SK-N-MC (cell line): ENCODE results near the gene MTG1.
"Not testable (repeated sequence)": the region's sequence is repeated elsewhere in the genome, so short reads cannot be mapped to it uniquely, and the experiment has no call there.

Experiments used
- DNase-seq: peaks from one replicate; pipeline ENCODE4 v3.0.0-alpha.2; 2011; ENCODE audit warnings: low read depth, low spot score
- H3K27ac ChIP-seq: fragments of 200-600 bp; sonication (generic); 2 replicates; pipeline ENCODE4 v1.5.1; 2016; ENCODE audit warnings: mixed run types
- H3K36me3 ChIP-seq: fragments of 200-600 bp; sonication (generic); 2 replicates; pipeline ENCODE4 v1.6.1; 2017; ENCODE audit warnings: antibody characterized with exemption, low read length, mixed read lengths; ENCODE audit not compliant: insufficient read depth
- H3K4me3 ChIP-seq: fragments of 200-600 bp; sonication (generic); 2 replicates; pipeline ENCODE4 v1.5.1; 2016
- H3K9ac ChIP-seq: fragments of 200-600 bp; sonication (generic); 2 replicates; pipeline ENCODE4 v1.8.0; 2017; ENCODE audit warnings: mixed run types, mixed read lengths; ENCODE audit not compliant: insufficient read length
- H3K9me3 ChIP-seq: fragments of 200-600 bp; sonication (generic); 2 replicates; pipeline ENCODE4 v1.6.1; 2017; ENCODE audit warnings: low read depth, mild to moderate bottlenecking, antibody characterized with exemption, low read length, moderate library complexity, mixed read lengths
- EZH2 ChIP-seq: fragments of 200-600 bp; sonication (generic); IDR thresholded peaks from one replicate; pipeline ENCODE4 v1.6.1; 2017; ENCODE audit warnings: antibody characterized with exemption
- FOXP2 ChIP-seq: optimal IDR thresholded peaks from 2 replicates; pipeline ENCODE3; 2011; ENCODE audit warnings: mild to moderate bottlenecking, moderate library complexity; ENCODE audit not compliant: insufficient read depth; ENCODE audit errors: extremely low read length, control extremely low read depth
- POLR2AphosphoS5 ChIP-seq: IDR thresholded peaks from 2 replicates; pipeline ENCODE4 v1.6.1; 2012; ENCODE audit warnings: mild to moderate bottlenecking, low read depth, low read length, borderline replicate concordance

The MTG1 gene

DNA sequence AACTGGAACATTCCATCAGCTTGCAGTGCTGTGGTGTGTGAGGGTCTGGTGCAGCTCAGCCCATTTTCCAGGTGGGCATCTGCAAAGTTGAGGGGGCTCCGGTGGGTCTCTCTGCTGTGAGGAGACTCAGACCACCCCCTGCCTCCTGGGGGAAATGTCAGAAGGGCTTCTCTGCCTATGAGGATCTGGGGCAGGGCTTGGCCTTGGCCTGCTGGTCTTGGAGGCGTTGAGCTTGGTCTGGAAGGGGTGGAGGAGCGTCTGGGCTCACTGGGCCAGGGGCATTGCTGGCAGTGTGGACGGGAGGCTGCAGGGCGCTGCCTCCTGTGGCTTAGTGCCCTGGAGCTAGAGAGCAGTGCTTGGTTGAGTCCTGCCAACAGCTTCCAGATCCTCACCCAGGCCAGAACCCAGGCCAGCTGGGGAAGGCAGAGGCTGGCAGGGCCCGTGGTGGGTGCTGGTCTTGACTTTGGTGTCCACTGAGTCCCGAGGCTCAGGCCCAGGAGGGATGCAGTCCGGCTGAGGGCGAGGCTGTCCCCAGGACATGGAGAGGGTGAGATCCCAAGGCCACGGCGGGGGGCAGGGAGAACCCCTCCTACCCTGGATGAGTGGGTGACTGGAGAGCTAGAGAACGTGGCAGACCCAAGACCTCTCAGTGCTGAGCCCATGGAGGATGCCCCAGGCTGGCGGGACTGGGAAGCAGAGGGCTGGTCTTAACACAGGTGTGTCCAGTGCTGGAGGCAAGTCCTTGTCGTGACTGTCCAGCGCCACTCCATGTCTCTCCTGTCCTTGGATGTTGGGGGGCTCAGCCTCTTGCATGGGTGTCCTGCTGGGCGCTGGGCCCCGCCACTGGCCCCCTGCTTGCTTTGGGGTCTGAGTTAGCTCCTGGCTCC is 27.6 kb downstream of the MTG1 start:
- no peak overlapping the region for H3K4me3 ChIP-seq
- TF ChIP-seq FOXP2 (no peak), POLR2AphosphoS5 (no peak), EZH2 (no peak)
- DNase-seq = no peak
- no peak overlapping the region for H3K27ac ChIP-seq
- no peak overlapping the region for H3K9ac ChIP-seq
- H3K36me3 ChIP-seq = no peaks in the 10 kb centered on the region
- H3K9me3 ChIP-seq = no peaks in the 10 kb centered on the region

DNA sequence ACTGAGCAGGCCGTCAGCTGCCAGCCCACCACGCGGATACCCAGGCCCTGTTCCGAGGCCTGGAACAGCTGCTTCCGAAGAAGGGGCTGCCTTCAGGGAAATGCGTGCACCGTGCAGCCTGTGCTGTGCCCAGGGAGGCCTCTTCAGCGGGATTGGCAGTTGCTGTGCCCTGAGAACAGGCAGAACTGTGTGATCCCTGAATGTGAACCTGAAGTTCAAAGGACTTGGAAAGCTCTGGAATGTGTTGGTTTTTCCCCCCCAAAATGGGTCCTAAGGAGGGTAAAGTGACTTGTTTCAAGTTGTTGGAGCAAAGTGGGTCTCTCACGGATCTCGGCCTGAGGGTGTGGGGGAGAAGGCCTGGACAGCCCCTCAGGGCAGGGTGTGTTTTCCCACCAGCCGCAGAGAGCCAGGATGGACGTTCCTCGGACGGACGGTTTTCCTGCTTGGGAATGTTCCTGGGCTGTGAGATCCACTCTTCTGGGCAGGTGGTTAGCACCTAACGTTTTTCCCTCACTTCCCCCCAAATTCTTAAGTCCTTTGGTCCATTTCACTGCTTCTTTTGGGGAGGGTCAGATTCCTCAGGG is 28.4 kb downstream of the MTG1 start:
- TF ChIP-seq EZH2 = no peak
- no peak for TF ChIP-seq FOXP2
- TF ChIP-seq POLR2AphosphoS5 = no peak
- H3K9ac ChIP-seq = no peak overlapping the region
- no peak for DNase-seq
- H3K9me3 ChIP-seq = no peaks in the 10 kb centered on the region
- no peak overlapping the region for H3K4me3 ChIP-seq
- H3K27ac ChIP-seq = no peak overlapping the region
- H3K36me3 ChIP-seq = no peaks in the 10 kb centered on the region

DNA sequence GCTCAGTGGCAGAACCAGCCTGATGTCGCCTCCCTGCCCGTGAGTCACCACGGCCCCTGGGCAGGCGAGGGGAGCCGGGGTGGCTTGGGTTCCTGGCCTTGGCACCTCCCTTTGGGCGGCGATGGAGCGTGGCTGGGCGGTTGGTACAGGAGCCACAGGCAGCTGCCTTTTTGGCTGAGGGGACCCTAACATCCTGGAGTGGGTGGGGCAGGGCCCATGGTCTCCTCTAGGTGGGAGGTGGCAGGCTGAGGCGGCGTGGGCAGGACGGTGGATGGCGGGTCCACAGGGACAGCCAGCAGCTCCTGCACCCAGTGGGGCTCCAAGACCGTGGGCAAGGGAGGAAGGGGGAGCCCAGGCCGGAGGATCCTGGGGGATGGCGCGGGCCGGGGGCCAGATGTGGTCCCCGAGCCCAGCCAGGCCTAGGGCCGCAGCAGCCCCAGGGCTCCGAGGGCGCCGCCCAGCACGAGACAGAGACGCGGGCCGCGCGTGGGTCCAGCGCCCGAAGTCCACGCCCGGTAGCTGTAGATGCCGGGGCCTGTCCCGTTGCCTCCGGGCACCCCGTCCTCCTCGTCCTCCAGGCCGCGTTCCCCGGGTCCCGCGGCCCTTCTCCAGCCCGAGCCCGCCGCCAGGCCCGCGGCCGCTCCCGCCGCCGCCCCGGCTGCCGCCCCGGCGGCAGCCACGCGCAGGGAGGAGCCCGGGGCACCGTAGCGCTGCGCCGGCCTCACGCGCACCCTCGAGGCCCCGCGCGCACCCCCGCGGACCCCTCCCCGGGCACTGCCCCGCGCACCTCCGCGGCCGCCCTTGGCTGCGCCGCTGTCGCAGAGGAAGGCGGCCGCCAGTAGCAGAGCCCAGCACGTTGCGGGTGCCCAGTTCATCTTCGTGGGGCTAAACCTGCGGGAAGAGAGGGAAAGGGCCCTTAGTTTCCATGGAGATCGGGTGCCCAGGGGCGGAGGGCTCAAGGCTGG is 29.1 kb downstream of the MTG1 start:
- Histone ChIP-seq H3K4me3 (no peak overlapping the region), H3K9ac (no peak overlapping the region), H3K9me3 (no peaks in the 10 kb centered on the region), H3K36me3 (no peaks in the 10 kb centered on the region), H3K27ac (no peak overlapping the region)
- no peak for TF ChIP-seq EZH2
- TF ChIP-seq POLR2AphosphoS5 = peak; percentile 31; the same call in 1 of the 2 replicates
- no peak for TF ChIP-seq FOXP2
- no peak for DNase-seq

DNA sequence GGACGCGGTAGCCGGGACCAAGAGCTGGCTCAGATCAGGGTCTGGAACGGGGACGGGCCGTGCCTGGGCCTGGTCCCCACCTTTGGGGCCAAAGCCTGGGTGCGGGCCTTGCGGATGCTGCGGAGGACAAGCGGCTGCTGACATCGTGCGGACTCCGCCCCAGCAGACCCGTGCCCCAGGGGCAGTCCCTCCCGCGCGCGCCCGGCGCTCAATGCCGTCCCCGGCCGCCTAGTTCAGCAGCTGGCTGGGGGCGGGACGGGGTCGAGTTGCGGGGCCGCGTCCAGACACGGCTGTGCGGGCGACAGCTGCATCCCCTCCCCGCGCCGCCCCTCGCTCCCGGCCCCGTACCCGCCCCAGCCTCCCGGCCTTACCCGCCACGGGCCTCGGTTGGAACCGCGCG is 30.1 kb downstream of the MTG1 start:
- H3K9me3 ChIP-seq, H3K36me3 ChIP-seq, H3K9ac ChIP-seq, H3K27ac ChIP-seq, DNase-seq, H3K4me3 ChIP-seq: not testable (repeated sequence)

DNA sequence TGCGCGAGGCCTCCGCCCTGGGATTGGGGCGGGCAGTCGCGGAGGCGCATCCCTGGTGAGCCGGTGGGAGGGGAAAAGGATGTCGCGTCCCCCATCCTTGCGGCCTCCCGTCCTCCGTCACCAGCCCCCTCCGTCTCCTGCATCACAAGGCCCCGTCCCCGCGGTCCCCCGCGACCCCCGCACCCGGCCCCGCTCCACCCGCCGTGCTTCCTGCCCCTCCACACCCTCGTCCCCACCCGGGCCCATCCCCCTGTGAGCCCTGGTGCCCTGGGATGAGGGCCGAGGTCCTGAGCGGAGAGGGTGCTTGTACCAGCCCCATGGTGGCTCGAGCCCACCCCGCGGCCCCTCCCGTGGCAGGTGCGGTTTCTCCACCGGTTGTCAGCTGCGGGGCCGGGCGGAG is 30.6 kb downstream of the MTG1 start, which contains the start of gene SPRN:
Gene SPRN, minus strand, starts transcription at position 25 of the 400 bp plus-strand sequence. CDS start 944 bp downstream, outside the sequence.
- H3K4me3 ChIP-seq, DNase-seq, H3K36me3 ChIP-seq, H3K27ac ChIP-seq, H3K9me3 ChIP-seq, H3K9ac ChIP-seq: not testable (repeated sequence)

DNA sequence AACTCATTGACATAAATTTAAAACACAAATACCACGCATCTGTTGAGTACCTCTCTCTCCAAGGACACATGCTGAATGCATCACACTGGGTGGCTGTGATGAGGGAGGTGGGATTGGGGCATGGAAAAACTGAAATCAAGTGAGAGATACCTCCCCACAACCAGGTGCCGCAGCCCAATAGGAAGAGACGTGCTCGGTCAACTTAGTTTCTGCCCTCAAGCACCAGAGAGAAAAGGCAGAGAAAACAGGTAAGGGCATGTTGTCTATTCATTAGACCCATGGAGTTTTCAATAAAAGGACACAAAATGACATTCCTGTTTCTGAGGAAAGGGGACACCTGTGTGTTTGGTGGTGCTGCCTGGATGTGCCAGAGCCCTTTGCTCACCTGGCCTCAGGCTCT is 35.6 kb downstream of the MTG1 start:
- H3K9me3 ChIP-seq, H3K4me3 ChIP-seq, H3K27ac ChIP-seq, H3K36me3 ChIP-seq, H3K9ac ChIP-seq, DNase-seq: not testable (repeated sequence)

DNA sequence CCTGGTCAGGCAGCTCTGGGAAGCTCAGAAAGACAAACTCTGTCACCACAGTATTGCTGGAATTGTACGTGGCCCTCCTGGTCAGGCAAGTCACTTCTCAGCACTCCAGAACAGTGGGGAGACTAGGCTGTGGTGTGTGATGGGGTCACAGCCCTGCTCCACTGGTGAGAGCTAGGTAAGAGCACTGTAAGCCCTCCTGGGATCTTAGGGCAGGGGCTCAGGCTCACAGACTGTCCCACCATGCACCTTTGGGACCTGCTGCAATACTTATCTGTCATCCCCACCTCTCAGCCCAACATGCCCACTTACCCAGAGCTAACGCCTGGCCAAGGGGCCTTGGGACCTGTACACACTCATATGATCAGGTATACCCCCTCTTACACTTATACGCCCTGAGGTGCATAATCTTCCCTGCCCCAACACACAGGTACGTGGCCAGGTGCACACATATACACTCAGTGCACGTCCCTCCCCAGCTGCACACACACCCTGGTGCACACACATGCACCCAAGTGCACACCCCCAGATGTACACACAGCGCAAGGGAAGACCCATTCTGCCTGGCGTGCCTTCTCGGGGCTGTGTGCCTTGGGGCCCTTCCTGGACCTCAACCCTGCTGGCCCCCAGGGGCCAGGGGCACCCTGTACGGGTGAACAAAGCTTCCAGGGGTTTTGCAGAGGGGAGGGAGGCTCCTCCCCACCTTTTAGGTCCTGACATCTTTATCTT is 38.1 kb downstream of the MTG1 start:
- not testable (repeated sequence) for H3K36me3 ChIP-seq, H3K4me3 ChIP-seq, H3K27ac ChIP-seq, H3K9ac ChIP-seq, H3K9me3 ChIP-seq, DNase-seq

DNA sequence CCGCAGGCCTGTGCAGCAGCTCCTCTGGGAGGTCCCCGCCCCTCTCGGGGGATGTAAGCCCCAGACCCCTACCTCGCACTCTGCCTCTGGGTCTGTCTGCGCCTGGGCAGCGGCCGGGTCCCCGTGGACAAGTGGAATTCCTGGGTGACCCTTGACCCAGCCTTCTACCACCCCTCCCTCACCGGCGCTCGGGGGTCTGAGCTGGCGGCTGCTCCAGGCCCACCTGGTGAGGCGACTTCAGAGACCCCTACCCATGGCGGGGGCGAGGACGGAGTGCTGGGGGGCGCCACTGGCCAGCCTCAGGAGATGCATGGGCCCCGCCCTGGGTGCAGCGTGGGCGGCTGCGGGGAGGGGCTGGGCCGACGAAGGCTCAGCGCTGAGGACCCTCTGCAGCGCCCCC is 38.8 kb downstream of the MTG1 start:
- not testable (repeated sequence) for H3K4me3 ChIP-seq, H3K27ac ChIP-seq, DNase-seq, H3K9me3 ChIP-seq, H3K36me3 ChIP-seq, H3K9ac ChIP-seq
